NCI-H748 (cell line): ENCODE measurements around the gene HMGCS1.
A peak's percentile ranks its signal among the peaks of the same experiment; 100 is the strongest.
"Not testable (repeated sequence)": the region's sequence is repeated elsewhere in the genome, so short reads cannot be mapped to it uniquely, and the experiment has no call there.

Source experiments
- DNase-seq: peaks from one replicate; lab custom pipeline; 2025; ENCODE audit not compliant: unreplicated experiment; lab: John Stamatoyannopoulos, UW

The HMGCS1 gene

DNA sequence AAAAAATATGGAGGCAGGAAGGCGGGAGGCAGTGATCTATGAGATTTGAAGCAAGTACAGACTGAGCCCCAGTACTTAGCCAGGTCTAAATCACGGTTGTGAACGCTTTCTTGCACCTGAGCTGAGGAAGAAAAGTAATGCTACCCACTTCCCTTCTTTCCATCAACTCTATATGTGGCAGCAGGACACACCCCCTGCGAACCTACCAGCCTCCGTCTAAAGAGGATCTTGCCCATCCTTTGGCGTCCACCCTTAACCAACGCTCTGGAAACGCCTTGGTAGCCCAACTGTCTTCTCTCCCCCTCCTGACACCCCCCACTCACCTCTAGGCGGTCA is 545 bp downstream of the HMGCS1 start:
- peak; percentile 91 for DNase-seq

DNA sequence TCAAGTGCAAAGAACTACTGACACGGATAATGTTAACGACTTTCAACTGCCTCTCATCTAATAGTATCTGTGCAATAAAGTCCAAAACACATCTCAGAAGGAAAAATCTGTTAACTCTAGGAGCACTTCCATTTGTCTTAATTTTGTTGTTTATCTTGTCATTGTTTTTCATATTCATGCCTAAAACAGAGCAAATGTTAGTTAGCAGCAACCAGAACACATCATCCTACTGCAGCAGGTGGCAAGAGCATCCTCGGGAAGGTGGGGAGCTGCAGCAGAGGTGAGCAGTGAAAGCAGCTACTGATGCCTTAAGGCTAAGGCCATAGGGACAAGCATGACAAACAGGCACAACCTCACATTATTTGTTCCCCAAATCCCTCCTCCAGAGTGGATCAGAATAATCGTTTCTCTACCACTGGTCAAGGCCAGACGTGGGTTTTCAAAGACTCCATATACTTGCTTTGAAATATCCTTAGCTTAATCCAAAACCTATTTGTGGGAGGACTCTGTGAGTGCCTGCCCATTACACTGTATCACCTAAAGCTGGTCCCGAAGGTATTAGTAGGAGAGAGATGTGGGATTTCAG is 1.0 kb downstream of the HMGCS1 start:
- DNase-seq = peak; percentile 76

DNA sequence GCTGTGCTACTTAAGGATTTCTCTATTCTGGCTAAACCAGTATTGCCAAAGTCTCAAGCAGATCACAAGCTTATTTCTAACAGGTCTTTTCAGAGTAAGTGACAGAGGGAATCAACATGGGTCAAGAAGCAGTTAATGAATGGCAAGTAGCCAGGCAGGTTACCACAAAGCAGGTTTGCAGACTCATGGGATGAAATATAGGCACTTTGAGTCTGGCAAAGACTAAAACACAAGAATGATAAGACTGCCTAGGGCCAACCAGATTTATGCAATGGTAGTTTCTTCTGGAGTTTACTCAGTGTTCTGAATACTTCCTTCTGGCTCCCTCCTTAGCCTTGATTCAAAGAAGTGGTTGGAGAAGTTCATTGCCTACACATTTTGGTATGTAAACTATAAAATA is 3.6 kb downstream of the HMGCS1 start:
- DNase-seq = peak; percentile 41

DNA sequence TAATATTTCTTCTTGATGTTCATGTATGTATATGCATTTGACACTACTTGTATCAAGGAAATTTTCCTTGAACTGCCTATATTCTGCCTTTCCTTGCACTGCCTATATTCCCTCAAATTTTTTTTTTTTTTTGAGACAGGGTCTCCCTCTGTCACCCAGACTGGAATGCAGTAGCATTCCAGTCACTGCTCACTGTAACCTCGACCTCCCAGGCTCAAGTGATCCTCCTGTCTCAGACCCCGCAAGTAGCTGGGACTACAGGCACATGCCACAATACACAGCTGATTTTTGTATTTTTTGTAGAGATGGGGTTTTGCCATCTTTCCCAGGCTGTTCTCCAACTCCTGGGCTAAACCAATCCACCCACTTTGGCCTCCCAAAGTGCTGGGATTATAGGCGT is 4.1 kb downstream of the HMGCS1 start:
- no peak for DNase-seq

DNA sequence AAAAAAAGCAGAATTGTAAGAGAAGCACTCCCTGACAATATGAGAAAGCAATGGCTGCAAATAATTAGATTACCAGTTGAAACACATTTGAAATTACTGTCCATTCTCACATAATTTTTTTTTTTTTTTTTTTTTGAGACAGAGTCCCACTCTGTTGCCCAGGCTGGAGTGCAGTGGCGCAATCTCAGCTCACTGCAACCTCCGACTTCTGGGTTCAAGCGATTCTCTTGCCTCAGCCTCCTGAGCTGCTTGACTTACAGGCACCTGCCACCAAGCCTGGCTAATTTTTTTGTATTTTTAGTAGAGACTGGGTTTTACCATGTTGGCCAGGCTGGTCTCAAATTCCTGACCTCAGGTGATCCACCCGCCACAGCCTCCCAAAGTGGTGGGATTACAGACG is 6.3 kb downstream of the HMGCS1 start:
- not testable (repeated sequence) for DNase-seq

DNA sequence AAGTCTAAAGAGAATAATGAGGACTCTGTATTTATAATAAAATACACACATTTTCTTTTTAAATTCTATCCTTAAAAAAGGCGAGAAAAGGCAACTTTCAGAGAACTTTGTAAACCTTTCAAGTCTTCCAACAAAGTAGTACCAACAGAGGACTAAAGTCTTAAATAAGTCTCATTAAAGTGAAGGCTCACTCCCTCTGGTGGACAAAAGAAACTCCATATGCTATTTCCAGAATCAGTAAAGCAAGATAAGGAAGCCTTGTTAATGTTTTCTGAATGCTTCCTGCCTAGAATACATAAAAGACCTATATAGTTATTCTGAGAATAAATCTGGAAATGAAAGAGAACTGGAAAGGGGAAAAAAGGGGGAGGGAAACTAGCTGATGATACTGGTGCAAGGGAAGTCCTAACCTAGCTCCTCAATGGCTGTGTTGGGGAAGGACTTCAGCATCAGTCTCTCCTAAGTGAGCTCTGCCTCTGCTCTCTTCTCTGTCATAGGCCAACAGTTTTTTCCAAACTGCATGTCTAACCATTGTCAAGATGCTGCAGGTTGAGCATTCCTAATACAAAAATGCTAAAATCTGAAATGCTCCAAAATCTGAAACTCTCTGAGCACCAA is 7.2 kb downstream of the HMGCS1 start:
- peak; percentile 79 for DNase-seq

DNA sequence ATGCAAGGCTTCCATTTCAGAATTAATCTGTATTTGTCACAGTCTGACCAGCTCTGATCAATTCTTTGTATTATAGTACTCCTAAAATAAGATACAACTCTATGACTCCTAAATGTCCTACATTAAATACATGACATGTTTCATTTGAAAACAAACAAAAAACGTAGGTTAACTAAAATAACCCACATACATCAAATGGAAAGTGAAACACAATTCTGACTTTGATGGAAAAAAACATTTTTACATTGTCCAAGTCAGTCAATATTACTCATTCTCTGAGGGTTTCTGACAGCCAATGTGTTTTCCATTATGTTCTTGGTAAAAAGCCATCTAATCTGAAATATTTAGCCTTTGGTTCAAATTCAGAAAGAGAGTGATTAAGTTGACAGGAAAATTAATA is 8.7 kb downstream of the HMGCS1 start:
- no peak for DNase-seq

DNA sequence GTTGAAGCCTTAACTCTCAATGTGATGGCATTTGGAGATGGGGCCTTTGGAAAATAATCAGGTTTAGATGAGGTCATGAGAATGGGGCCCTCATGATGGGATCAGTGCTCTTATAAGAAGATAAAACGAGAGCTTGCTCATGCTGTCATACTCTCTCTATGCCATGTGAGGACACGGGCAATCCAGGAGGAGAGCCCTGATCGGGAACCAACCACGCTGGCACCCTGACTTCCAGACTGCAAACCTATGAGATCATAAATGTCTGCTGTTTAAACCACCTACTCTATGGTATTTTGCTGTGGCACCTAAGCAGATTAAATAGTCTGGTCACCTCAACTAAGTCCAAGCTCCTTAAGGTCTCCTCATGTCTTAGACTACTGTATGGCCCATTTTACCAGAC is 10.0 kb downstream of the HMGCS1 start:
- DNase-seq = no peak

DNA sequence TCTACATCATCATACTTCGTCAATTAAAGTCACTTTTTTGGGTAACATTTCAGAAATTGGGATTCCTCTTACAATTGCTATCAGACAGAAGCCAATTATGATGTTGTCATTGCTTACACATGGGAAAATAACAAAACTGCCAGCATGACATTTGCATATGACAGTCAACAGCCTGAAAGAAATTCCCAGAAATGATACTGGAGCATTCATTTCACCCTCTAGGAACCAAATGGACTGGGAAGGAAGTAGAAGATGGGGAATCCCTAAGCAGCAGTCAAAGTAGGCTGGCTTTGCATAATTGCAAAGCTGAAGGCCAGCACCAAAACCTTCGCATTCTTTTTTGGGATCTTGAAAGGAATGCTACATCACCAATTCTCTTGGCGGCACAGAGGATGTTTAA is 10.7 kb downstream of the HMGCS1 start:
- no peak for DNase-seq

DNA sequence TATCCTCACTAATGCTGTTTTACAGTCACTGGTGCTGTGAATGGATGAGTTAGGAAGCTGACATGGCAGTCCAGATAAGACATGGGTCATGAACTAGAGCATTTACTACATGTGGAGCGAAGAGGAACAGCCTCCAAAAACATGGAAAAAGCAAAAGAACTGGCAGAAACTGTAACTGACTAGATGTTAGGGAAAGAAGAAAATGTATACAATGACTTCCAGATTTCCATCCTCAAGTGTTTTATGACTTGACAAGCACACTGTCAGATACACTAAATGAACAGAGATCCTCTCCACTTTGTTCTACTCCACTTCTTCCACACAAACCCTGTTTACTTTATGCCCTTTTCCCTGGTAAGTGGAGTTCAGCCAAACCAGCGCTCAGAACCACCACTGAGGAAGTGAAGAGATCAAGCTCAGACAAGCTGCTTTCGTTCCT is 11.5 kb downstream of the HMGCS1 start:
- no peak for DNase-seq

DNA sequence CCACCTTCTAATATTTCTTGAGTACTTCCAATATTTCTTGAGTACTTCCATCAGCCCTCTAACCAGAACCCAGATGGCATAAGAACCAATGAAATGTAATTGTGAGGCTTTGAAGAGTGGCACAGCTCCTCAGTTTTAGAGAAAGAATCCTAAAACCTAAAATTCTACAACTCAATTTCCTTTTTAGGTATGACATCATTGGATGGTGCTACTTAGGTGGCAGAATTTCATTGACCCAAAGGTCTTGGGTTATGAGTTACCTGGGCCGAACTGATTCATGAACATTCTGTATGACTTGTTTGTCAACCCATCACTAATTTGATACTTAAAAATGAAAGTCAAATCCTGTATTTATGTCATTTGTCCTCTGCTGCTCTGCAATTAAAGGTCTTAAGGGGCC is 13.1 kb downstream of the HMGCS1 start:
- no peak for DNase-seq

DNA sequence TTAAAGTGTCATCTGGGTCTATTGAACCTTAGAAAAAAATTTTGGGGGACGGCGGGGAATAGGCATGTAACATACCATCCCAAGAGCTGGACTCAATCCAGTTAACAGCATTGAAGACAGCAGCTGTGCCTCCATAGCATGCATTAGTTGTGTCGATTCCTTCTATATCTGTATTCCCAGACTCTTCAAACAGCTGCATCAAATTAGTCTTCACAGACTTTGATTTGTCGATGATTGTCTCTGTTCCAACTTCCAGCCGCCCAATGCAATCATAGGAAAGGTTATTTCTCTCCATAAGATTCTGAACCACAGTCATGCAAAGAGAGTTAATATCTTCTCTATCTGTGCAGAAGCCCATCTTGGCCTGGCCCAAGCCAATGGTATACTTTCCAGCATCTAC is 14.8 kb downstream of the HMGCS1 start:
- no peak for DNase-seq

DNA sequence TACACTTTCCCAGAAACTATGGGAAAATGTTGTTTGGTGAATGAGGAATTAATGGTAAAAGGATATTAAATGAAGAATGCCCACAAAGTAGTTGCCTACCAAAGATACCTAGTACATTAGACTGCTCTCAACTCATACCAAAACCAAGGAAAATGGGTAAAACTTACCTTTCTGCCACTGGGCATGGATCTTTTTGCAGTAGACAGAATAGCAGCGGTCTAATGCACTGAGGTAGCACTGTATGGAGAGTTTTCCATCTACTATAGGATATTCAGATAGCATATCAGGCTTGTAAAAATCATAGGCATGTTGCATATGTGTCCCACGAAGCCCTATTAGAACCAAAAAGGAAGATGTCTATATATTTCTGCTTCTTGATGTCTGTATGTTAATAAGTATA is 16.4 kb downstream of the HMGCS1 start:
- DNase-seq = no peak

DNA sequence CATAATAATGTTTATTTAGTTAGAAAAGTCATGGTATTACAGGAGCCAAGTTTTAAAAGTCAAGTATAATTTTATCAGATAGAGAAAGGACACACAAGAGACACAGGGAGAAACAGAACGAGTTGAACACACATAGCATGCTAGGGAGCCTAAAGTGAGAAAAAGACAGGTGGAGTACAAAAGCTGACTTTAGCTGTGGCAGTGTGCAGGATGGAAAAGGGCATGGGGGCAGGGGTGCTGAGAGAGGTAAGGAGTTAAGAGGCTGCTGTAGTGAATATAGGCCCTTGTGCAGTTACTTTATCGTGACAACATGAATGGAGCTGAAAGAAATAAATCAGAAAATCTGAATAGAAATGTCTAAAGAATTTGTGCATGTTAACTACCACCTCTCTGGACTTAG is 18.0 kb downstream of the HMGCS1 start:
- no peak for DNase-seq

DNA sequence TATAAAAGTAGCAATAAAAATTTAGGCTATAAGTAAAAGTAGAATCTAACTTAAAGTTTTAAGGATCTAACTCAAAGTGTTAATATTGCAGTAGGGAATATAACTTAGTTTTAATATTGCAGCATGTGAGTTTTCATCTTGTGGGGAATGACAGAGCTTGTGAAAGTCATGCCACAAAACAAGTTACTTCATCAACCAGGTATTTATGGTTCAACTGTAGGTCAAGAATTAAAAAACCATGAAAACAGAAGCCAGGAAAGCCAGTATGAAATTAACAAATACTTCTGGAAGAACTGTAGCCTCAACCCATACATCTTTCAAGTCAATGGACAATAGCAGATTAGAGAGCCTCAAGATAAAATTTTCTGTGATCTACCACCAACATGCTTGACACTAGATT is 19.0 kb downstream of the HMGCS1 start:
- no peak for DNase-seq

DNA sequence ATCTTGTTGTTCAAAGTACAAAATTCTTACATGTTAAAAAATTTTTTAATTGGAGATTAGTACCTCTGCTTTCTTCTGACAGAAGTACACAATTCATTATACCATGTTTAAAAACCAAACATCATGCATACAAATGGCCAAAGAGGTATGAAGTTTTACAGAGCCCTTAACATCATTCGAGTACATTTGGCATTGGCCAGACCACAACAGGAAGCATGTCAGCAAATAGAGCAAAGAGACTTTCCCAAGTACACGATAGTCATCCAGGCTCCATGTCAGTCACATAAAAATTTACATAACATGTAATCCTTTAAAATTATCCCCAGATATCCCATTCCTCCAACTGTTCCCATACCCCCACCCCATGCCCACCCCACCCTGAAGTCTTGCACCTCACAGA is 22.5 kb downstream of the HMGCS1 start:
- no peak for DNase-seq

DNA sequence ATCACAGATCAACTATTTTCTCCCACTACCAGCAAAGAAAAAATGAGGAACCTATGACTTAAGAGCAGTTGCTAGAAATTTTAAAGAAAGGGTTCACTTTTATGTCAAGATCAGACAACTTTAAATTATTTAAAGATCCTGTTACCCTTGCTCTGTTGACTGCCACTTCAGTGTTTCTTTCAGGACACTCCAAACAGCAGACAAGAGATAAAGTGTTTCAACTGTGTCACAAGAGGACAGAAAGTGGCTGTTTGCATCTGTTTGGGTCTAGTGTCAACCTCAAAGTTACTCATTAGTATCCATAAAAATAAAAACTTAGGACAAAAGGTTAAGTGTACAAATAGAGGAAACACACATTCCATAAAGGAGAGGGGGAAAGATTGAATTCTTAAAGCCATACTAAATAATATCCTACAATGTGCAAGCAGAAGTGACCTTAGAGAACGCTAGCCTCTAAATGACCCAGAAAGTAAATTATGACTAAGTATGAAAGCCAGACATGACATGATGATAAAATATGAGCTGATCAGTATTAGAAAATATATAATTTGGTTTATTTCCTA is 24.9 kb downstream of the HMGCS1 start:
- DNase-seq = no peak

DNA sequence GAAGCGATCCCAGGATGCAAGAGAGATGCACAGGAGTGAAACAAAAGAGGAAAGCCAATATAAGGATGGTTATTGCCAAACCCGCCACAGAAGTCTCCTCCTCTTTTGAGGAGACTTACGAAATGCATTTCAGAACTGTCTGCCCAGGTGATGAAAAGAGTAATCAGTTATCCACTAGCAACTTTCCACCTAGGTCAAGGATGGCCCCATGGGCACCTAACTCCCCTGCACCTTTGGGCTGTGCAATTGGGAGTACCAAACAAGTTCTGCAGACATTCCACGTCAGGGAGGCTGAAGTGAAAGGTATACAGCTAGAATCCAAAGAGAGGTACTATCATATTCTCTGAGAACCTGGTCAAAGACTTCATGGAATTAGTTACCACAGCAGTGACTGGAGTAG is 25.7 kb downstream of the HMGCS1 start:
- no peak for DNase-seq

DNA sequence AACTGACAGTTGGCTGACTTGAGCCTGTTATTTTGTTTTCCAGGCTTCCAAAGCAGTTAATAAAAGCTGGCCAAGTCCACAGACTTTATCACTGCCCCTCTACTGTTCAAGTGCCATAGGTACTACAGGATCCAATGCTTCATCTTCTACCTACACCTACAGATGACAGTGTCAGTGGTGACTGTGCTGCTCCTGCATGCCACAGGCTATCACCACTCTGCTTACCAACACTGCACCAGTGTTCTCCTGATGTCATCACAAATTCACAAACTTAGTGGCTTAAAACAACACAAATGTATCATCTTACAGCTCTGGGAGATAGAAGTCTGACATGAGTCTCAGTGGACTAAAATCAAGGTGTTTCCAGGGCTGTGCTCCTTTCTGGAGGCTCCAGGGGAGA is 26.6 kb downstream of the HMGCS1 start:
- no peak for DNase-seq

DNA sequence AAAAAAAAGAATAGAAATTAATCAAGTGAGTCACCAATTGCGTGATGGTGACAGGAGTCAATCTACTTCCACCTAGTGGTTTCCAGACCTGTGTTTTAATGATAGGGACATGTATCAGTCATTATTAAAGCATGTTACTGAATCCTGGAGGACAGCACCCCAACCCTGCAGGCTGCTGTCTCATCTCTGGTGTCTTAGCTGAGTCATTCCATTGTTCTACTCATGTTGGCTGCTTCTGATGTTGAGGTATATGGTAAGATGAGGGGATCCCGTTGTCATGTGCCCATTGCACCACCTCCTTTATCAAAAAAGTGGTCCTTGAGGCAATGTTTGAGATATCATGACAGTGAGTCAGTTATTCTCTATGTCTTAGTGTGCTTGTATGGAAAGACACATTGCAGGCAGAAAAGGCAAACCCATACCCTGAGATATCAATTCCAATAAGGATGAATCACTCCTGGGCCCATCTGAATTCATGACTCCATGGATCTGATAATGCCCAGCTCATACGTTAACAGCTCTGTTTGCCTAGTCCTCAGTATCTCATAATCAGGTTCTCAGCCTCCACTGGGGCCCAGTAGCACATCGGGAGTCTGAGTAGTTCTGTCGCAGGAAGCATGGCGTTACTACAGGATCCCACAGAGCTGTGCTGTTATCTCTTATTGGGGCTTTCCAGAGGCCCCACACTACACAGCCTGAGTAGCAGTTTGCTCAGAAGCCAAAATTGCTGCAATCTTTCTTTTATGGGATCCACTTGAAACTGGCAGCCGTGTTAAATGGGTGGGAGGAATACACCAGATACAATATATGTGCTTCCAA is 31.2 kb downstream of the HMGCS1 start:
- no peak for DNase-seq

DNA sequence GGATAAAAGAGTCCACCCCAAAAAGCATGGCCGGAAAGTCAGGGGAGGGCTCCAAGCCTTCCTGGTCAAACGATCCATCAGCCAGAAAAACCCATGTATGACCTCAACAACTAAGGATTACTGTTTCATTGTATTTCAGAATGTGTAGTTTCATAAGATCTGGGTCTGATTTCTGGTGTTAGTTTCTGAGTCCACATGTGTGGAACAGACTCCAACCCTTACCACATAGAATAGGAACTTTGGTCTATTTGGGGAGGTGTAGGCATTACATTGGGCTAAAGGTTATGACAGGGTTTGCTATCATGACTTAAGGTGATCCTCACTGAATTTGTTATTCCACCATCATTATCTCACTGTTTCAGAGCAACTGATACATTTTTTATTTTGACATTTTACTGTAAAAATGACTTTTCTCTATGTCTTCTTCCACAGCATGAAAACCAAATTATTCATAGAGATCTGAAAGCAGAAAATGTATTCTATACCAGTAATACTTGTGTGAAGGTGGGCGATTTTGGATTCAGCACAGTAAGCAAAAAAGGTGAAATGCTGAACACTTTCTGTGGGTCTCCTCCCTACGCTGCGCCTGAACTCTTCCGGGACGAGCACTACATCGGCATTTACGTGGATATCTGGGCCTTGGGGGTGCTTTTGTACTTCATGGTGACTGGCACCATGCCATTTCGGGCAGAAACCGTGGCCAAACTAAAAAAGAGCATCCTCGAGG is 33.5 kb downstream of the HMGCS1 start:
- DNase-seq = no peak

DNA sequence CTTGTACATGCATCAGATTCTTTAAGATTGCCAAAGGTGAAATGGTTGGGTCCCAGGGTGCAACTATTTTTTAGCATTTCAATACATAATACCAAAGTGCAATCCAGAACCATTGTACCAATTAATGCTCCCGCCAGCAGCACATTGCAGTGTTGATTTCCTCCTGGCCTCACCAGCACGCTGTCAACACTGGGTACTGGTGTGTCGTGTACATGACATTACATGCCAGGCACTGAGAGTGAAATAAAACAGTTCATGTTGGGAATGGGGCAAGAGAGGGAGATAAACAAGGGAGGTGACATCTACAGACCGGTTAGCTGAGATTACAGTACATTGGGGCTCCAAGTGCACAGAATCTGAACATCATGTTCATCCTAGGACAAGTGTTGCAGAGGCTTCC is 37.8 kb downstream of the HMGCS1 start:
- no peak for DNase-seq
